Measurements from ENCODE around the gene GNA15.

Gene GNA15

DNA sequence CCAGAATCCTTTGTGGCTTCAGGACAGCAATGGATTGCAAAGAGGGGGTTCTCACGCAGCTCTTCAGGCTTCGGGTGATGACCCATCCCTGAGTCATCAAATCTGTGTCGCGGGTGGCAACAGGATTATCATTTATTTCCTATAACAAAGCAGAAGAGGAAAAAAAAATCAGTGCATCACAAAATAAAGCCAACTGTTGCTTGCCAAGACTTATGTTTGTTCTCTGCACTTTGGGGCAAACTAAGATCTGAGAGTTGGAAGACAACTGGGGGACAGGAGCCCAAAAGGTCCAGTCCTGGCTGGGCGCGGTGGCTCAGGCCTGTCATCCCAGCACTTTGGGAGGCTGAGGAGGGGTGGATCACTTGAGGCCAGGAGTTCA, 6.4 kb downstream of the GNA15 start:
- no peak overlapping the region for H3K27ac ChIP-seq (ENCODE audit: low read depth, low read length)

DNA sequence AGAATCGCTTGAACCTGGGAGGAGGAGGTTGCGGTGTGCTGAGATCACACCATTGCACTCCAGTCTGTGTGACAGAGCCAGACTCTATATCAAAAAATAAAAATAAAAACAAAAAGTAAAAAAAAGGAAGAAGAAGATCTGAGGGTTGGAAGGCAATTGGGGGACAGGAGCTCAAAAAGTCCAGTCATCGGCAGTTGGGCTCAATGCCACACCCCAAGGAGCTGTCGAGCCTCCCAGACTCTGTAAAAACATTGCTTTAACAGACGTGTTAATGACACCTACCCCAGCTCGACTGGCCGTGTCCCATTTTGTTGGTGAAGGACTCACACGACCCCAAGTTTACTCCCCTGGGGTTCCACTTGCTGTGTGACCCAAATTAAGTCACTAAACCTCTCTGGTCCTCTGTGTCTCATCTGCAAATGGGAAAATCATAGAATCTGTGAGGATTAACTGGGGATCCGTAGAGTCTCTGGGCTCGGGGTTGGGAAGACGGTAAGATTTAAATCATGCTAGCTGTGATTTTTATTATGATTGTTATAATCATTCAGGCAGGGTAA, 7.0 kb downstream of the GNA15 start:
- Histone ChIP-seq H3K9me2 (replicated peaks; ENCODE audit: control insufficient read depth, low read length) (no peaks in the 10 kb centered on the region), H3K4me3 (ENCODE audit: low read length) (no peak overlapping the region), H3K27me3 (ENCODE audit: control insufficient read depth, low read length) (peaks cover 16% of the 10 kb centered on the region), H3K79me2 (ENCODE audit: control insufficient read depth, low read length) (no peaks in the 10 kb centered on the region), H3K36me3 (ENCODE audit: control insufficient read depth, low read length) (no peaks in the 10 kb centered on the region), H3K4me1 (ENCODE audit: control insufficient read depth, low read length) (peaks cover 7% of the 10 kb centered on the region), H3F3A (ENCODE audit: control insufficient read depth, insufficient read depth) (no peaks in the 10 kb centered on the region), H3K9me3 (ENCODE audit: control insufficient read depth, insufficient read depth, low read length) (no peaks in the 10 kb centered on the region), H3K4me2 (ENCODE audit: low read length) (no peak overlapping the region), H3K27ac (ENCODE audit: low read depth, low read length) (no peak overlapping the region), H4K20me1 (ENCODE audit: control insufficient read depth, insufficient read depth, low read depth, low read length) (no peaks in the 10 kb centered on the region)
- TF ChIP-seq, protein P1, sequence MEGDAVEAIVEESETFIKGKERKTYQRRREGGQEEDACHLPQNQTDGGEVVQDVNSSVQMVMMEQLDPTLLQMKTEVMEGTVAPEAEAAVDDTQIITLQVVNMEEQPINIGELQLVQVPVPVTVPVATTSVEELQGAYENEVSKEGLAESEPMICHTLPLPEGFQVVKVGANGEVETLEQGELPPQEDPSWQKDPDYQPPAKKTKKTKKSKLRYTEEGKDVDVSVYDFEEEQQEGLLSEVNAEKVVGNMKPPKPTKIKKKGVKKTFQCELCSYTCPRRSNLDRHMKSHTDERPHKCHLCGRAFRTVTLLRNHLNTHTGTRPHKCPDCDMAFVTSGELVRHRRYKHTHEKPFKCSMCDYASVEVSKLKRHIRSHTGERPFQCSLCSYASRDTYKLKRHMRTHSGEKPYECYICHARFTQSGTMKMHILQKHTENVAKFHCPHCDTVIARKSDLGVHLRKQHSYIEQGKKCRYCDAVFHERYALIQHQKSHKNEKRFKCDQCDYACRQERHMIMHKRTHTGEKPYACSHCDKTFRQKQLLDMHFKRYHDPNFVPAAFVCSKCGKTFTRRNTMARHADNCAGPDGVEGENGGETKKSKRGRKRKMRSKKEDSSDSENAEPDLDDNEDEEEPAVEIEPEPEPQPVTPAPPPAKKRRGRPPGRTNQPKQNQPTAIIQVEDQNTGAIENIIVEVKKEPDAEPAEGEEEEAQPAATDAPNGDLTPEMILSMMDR (IDR thresholded peaks at IDR 0.05; ENCODE audit: low read depth, low read length, poor library complexity, severe bottlenecking), result no peak
- TF ChIP-seq EZH2phosphoT487 (IDR thresholded peaks at IDR 0.05; ENCODE audit: borderline replicate concordance, low read length), result no peak

More for the DNA sequence above, 6.4 kb downstream of the GNA15 start:
- Histone ChIP-seq H3K4me3 (ENCODE audit: low read length) (no peak overlapping the region), H3K27me3 (ENCODE audit: control insufficient read depth, low read length) (peaks cover 16% of the 10 kb centered on the region), H3F3A (ENCODE audit: control insufficient read depth, insufficient read depth) (no peaks in the 10 kb centered on the region), H3K9me2 (replicated peaks; ENCODE audit: control insufficient read depth, low read length) (no peaks in the 10 kb centered on the region), H3K4me2 (ENCODE audit: low read length) (no peak overlapping the region), H3K4me1 (ENCODE audit: control insufficient read depth, low read length) (peaks cover 7% of the 10 kb centered on the region), H3K79me2 (ENCODE audit: control insufficient read depth, low read length) (no peaks in the 10 kb centered on the region), H4K20me1 (ENCODE audit: control insufficient read depth, insufficient read depth, low read depth, low read length) (no peaks in the 10 kb centered on the region), H3K9me3 (ENCODE audit: control insufficient read depth, insufficient read depth, low read length) (no peaks in the 10 kb centered on the region), H3K36me3 (ENCODE audit: control insufficient read depth, low read length) (no peaks in the 10 kb centered on the region)
- TF ChIP-seq, protein P1 (IDR thresholded peaks at IDR 0.05; ENCODE audit: low read depth, low read length, poor library complexity, severe bottlenecking), result no peak
- no peak for TF ChIP-seq EZH2phosphoT487 (IDR thresholded peaks at IDR 0.05; ENCODE audit: borderline replicate concordance, low read length)

DNA sequence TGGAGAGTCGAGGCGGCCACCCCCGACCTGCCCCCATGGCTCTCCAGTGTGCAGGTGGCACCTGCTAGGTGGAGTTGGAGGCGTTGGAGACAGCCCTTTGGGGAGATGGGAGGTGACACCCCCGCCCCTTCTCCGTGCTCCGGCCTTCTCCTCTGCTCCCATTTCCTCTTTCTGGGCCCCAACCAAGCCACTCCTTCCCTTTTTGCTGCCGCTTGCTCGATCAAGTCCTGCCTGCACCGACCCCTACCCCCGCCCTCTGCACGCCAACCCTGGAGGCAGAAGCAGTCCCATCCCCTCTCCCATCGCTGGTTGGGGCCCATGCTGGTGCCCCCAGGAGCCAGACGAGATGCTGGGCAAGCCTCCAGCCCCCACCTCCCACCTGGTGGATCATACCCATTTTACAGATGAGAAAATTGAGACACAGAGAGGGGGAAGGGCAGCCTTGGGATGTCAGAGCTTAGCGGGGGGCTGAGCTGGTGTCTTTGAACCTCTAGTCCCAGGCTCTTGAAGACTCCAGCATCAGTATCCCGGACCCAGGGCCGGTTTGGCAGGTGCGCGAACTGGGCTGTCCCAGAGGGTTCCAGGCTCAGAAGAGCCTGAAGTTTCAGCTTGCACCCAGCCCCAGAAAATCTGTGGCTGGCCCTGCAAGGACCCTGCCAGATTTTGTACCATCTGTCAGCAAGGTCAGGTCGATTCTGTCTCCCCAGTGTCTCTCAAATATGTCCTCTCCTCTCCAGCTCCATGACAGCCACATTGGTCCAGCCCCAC, 10.3 kb downstream of the GNA15 start:
- no peaks in the 10 kb centered on the region for H3K9me2 ChIP-seq (replicated peaks; ENCODE audit: control insufficient read depth, low read length)
- no peak overlapping the region for H3K27ac ChIP-seq (ENCODE audit: low read depth, low read length)
- peaks cover 11% of the 10 kb centered on the region for H3K27me3 ChIP-seq (ENCODE audit: control insufficient read depth, low read length)
- peaks cover 7% of the 10 kb centered on the region for H3K4me1 ChIP-seq (ENCODE audit: control insufficient read depth, low read length)
- no peaks in the 10 kb centered on the region for H3F3A ChIP-seq (ENCODE audit: control insufficient read depth, insufficient read depth)
- no peaks in the 10 kb centered on the region for H3K79me2 ChIP-seq (ENCODE audit: control insufficient read depth, low read length)
- H3K36me3 ChIP-seq (ENCODE audit: control insufficient read depth, low read length), result no peaks in the 10 kb centered on the region
- no peak overlapping the region for H3K4me3 ChIP-seq (ENCODE audit: low read length)
- H3K9me3 ChIP-seq (ENCODE audit: control insufficient read depth, insufficient read depth, low read length), result no peaks in the 10 kb centered on the region
- no peaks in the 10 kb centered on the region for H4K20me1 ChIP-seq (ENCODE audit: control insufficient read depth, insufficient read depth, low read depth, low read length)
- TF ChIP-seq, protein P1 (IDR thresholded peaks at IDR 0.05; ENCODE audit: low read depth, low read length, poor library complexity, severe bottlenecking), result no peak
- no peak for TF ChIP-seq EZH2phosphoT487 (IDR thresholded peaks at IDR 0.05; ENCODE audit: borderline replicate concordance, low read length)
- no peak overlapping the region; the same call in 1 of the 2 replicates for H3K4me2 ChIP-seq (ENCODE audit: low read length)
